ENCODE data around the gene CAPN10.
"Not testable (repeated sequence)": the region's sequence is repeated elsewhere in the genome, so short reads cannot be mapped to it uniquely, and the experiment has no call there.

The CAPN10 gene

GRCh38 chr2:240604291-240604938, 17.9 kb downstream of the CAPN10 start:
- DNase-seq = no peak

DNA sequence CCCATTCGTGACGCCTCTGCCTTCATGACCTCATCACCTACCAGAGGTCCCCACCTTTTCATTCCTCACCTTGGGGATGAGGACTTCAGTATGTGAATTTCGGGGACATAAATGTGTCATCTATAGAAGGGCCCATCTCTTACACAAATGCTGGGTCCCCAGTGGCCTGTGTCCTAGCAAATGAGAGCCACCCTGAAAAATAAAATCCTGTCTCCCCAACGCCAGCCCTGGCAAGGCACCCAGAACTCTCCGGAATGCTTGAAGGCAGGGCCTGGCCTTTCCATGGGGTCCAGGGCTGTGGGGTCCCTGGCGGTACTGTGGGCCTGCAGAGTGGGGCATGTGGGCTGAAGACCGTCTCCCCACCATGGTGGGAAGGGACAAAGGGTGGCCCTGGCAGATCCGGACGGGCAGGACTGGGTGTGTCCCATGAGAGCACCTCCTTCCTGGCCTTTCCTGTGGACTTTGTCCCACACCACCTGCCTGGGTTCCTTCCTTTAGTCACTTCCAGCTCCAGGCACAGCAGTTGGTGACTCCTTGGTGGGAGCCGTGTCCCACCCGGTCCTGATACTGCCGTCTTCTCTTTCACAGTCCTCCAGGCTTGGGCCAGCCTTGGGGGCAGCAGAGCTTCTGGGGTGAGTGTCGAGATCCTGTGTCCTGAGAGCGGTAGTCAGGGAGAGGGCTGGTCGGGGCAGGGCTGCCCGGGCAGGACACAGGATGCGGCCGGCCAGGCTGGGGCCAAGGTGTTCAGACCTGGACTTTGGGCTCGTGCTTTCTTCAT, 18.6 kb downstream of the CAPN10 start:
- no peak for DNase-seq

GRCh38 chr2:240605867-240606743, 19.6 kb downstream of the CAPN10 start:
- DNase-seq = no peak

- no peak for DNase-seq
These were observed 25.2 kb downstream of the CAPN10 start for GRCh38 chr2:240611601-240612210.

DNA sequence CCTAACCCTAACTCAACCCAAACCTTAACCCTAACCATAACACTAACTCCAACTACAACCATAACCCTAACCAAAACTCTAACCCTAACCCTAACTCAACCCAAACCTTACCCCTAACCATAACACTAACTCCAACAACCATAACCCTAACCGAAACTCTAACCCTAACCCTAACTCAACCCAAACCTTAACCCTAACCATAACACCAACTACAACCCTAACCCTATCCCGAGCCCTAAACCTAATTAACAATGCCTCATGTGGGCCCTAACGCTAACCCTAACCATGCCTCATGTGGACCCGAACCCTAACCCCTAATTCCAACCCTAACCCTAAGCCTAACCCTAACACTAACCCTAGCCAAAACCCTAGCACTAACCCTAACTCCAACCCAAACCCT, 27.2 kb downstream of the CAPN10 start:
- DNase-seq = no peak

GRCh38 chr2:240614391-240614790, 27.9 kb downstream of the CAPN10 start:
- DNase-seq = no peak

GRCh38 chr2:240615396-240615795, 28.9 kb downstream of the CAPN10 start:
- DNase-seq = no peak

GRCh38 chr2:240615820-240616547, 29.4 kb downstream of the CAPN10 start:
- no peak for DNase-seq

GRCh38 chr2:240616860-240617666, 30.5 kb downstream of the CAPN10 start:
- DNase-seq = not testable (repeated sequence)

- DNase-seq = no peak
These were observed 32.2 kb downstream of the CAPN10 start for GRCh38 chr2:240618776-240619175.

GRCh38 chr2:240619506-240620148, 33.1 kb downstream of the CAPN10 start:
- no peak for DNase-seq

GRCh38 chr2:240620149-240620731, 33.7 kb downstream of the CAPN10 start:
- DNase-seq = no peak

- DNase-seq = no peak
These were observed 34.3 kb downstream of the CAPN10 start for GRCh38 chr2:240620859-240621258.

- DNase-seq = no peak
These were observed 35.5 kb downstream of the CAPN10 start for GRCh38 chr2:240622060-240622411.

DNA sequence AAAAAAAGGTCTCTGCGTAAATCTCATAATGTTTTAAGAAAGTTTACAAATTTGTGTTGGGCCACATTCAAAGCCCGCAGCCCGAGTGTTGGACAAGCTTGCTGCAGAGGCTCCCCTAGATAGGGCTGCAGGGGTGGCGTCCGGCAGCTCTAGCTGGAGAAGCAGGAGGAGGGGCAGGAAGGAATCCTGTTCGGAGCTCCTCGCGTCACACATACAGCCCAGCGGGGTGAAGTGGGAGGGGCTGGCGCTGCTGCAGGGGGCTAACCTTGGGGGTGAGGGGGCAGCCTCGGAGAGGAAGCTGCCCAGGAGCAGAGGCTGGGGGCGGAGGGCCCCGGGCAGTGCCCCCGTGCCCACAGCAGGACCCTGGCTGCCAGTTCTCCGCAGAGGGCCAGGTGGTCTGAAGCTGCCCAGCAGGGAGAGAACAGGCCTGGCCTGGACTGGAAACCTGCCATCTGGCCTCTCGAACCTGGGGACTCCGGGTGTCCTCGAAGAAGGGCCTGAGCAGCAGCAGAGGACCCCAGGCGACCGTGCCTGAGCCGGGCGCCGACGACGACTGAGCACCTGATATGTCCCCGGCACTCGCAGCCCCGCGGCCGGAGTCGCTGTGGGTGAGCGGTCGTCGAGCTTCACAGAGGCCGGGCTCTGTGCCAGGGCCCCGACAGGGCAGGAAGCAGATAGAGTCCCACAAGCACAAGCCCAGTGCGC, 36.1 kb downstream of the CAPN10 start:
- DNase-seq = peak; percentile 47

DNA sequence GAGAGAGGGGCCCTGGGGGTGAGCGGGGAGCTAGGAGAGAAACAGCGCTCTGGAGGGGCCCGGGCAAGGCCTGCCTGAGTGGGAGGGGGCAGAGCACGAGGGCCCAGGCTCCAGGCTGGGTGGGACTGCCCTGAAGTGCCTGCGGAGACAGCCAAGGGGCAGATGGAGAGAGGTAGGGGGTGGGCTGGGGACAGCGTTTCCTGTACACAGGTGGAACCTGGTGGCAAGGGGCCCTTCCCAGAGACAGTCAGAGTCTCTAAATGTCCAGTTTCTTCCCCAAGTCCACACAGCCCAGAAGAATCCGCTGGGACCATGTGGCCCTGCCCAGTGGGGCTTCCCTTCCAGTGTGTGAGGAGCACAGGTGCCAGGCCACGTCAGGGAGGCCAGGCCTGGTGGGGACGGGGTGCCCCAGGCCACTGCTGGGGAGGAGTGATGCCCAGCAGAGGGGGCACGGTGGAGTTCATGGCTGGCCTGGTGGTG, 37.0 kb downstream of the CAPN10 start:
- no peak for DNase-seq

DNA sequence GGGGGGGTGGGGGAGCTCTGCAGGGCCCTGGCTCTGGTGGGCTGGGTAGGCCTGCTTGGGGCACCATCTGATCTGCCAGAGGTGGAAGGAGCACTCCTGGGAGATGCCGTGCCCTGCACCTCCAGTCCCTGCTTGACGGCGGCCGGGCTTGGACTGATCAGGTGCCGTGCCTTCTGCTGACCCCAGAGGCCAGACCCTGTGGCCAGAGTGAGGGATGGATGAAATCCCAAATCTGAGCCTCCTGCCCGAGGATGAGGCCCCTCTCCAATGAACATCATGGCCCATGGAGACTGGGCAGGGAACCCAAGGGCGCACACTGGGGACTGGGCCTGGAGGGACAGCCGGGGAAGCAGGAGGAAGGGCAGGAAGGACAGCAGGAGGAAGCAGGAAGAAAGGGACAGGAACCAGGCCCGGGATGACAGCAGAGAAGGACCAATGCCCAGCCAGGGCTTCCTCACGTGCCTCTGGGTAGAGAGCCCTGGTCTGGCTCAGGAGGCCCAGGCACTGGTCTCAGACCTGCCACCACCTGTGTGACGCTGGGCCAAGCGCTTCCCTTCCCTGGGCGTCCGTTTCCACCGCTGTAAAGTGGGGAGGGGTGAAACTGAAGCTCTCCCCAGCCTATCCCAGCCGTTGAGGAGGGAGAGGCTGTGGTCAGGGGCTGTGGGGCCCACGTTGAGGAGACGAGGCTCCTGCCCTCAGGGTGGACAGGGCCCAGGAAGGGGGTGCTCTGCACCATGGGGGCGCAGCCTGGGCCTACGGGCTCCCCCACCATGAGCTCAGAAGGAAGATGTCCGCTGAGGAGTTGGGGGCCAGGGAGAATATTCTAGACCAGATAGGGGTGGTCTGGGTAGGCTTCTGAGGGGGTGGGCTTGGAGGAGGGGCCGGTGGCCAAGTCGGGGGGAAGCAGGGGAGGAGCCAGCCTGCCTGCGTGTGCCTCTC, 37.7 kb downstream of the CAPN10 start:
- DNase-seq = no peak

DNA sequence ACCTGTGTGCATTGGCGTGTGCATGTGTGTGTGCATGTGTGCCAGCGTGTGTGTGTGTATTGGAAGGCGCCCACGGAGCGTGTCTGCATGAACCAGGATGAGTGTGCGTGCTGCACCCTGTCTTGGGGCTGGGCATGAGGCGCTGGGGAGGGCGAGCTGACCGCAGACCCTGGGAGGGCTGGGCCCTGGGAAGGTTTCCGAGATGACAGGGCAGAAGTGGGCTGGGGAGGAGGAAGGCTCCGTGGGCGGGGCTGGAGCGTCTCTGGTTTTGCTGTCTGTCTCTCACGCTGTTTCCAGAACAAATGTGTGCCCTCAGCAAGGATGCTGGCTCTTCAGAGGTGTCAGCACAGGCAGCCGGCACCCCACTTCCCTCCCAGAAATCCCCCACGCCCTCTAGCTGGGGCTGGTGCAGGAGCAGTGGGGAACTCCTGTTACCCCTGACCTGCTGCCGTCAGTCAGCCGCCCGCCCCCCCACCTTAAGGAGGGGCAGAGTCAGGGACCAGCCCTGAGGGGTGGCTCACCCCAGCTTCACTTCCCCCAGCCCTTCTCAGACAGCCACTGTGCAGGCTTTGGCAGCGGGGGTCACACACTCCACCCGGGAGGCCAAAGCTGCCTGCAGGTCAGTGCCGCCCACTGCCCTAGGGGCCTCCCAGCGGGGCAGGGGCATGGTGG, 38.6 kb downstream of the CAPN10 start, which contains the start of gene GPR35:
TSS of gene GPR35 (plus strand) at position 531 of the 672 bp plus-strand sequence. CDS start 4,473 bp downstream, outside the sequence.
- peak; percentile 77 for DNase-seq
